Myocyte (in vitro differentiated cells): ENCODE results near the gene CYP2A7. TPM values are rescaled to one million over a fixed set of nuclear protein-coding genes. Genes with fewer than 3 reads are reported as not detected.
"Not testable (repeated sequence)": the region's sequence is repeated elsewhere in the genome, so short reads cannot be mapped to it uniquely, and the experiment has no call there.

Source experiments
- DNase-seq: peaks from one replicate; pipeline ENCODE4 v3.0.0-alpha.2; 2012; ENCODE audit warnings: low read depth
- polyA plus RNA-seq: library from polyadenylated mRNA; unstranded; fragments of >200 nt; gene quantifications from one replicate; pipeline ENCODE4 v1.2.1, GENCODE V29; 2012; ENCODE audit warnings: missing spikeins
- total RNA-seq: library from RNA; depleted of rRNA; stranded (reverse); fragments of >200 nt; gene quantifications from 2 replicates; pipeline ENCODE4 v1.2.3, GENCODE V29; 2014

CYP2A7 gene
- not detected in 2 replicates for total RNA-seq
- 0.30 TPM for polyA plus RNA-seq

GRCh38 chr19:40882062-40882461 lies at the start of gene CYP2A7:
TSS of gene CYP2A7 (minus strand) at chr19:40882231. CDS start at chr19:40882210, 21 bp downstream.
- not testable (repeated sequence) for DNase-seq

GRCh38 chr19:40930799-40931198 lies 48.8 kb upstream of the CYP2A7 start:
- DNase-seq = not testable (repeated sequence)

- DNase-seq = not testable (repeated sequence)
These were observed 47.9 kb upstream of the CYP2A7 start for GRCh38 chr19:40929942-40930341.

GRCh38 chr19:40928850-40929249 lies 46.8 kb upstream of the CYP2A7 start:
- DNase-seq = no peak

- DNase-seq = no peak
These were observed 45.5 kb upstream of the CYP2A7 start for GRCh38 chr19:40927567-40927966.

- not testable (repeated sequence) for DNase-seq
These were observed 44.2 kb upstream of the CYP2A7 start for GRCh38 chr19:40926276-40926675.

GRCh38 chr19:40923934-40924391 lies 41.9 kb upstream of the CYP2A7 start:
- no peak for DNase-seq

- not testable (repeated sequence) for DNase-seq
These were observed 40.5 kb upstream of the CYP2A7 start for GRCh38 chr19:40922237-40923160.

GRCh38 chr19:40921005-40921897 lies 39.2 kb upstream of the CYP2A7 start:
- DNase-seq = no peak

- no peak for DNase-seq
These were observed 38.4 kb upstream of the CYP2A7 start for GRCh38 chr19:40920300-40921004.

GRCh38 chr19:40919530-40920299 lies 37.7 kb upstream of the CYP2A7 start:
- DNase-seq = not testable (repeated sequence)

- DNase-seq = not testable (repeated sequence)
These were observed 36.3 kb upstream of the CYP2A7 start for GRCh38 chr19:40918303-40918702.

- no peak for DNase-seq
These were observed 26.9 kb upstream of the CYP2A7 start for GRCh38 chr19:40908976-40909375.

- DNase-seq = no peak
These were observed 26.1 kb upstream of the CYP2A7 start for GRCh38 chr19:40907968-40908735.

- no peak for DNase-seq
These were observed 24.5 kb upstream of the CYP2A7 start for GRCh38 chr19:40906512-40906911.

- not testable (repeated sequence) for DNase-seq
These were observed 22.7 kb upstream of the CYP2A7 start for GRCh38 chr19:40904673-40905156.

GRCh38 chr19:40901975-40902750 lies 20.1 kb upstream of the CYP2A7 start:
- DNase-seq = not testable (repeated sequence)

GRCh38 chr19:40900521-40900920 lies 18.5 kb upstream of the CYP2A7 start:
- DNase-seq = not testable (repeated sequence)
